Neuron (in vitro differentiated cells): ENCODE results near the gene CFAP299.
"Not testable (repeated sequence)": the region's sequence is repeated elsewhere in the genome, so short reads cannot be mapped to it uniquely, and the experiment has no call there.

Experiments used
- H2AFZ ChIP-seq: one replicate; pipeline ENCODE4 v1.6.1; 2013; ENCODE audit warnings: low read depth, mild to moderate bottlenecking, inconsistent platforms, low read length, moderate library complexity
- H3K27me3 ChIP-seq: one replicate; pipeline ENCODE4 v1.6.1; 2013; ENCODE audit warnings: low read length; ENCODE audit not compliant: insufficient read depth
- H3K36me3 ChIP-seq: one replicate; pipeline ENCODE4 v1.6.1; 2013; ENCODE audit warnings: low read length; ENCODE audit not compliant: insufficient read depth
- H3K4me1 ChIP-seq: one replicate; pipeline ENCODE4 v1.6.1; 2013; ENCODE audit warnings: low read length; ENCODE audit not compliant: insufficient read depth
- H3K4me3 ChIP-seq: 2 replicates; pipeline ENCODE4 v1.5.1; 2013; ENCODE audit warnings: mild to moderate bottlenecking, low read length, moderate library complexity
- H3K9me3 ChIP-seq: one replicate; pipeline ENCODE4 v1.6.1; 2013; ENCODE audit warnings: low read length

CFAP299 gene

GRCh38 chr4:80420638-80421037 lies 85.1 kb downstream of the CFAP299 start:
- Histone ChIP-seq H3K4me1 (no peaks in the 10 kb centered on the region), H3K4me3 (no peak overlapping the region), H3K27me3 (no peaks in the 10 kb centered on the region), H2AFZ (no peak overlapping the region), H3K36me3 (no peaks in the 10 kb centered on the region), H3K9me3 (no peaks in the 10 kb centered on the region)

- no peak overlapping the region for H2AFZ ChIP-seq
- no peaks in the 10 kb centered on the region for H3K36me3 ChIP-seq
- H3K27me3 ChIP-seq = no peaks in the 10 kb centered on the region
- no peaks in the 10 kb centered on the region for H3K9me3 ChIP-seq
- no peaks in the 10 kb centered on the region for H3K4me1 ChIP-seq
- H3K4me3 ChIP-seq = no peak overlapping the region
Measured at GRCh38 chr4:80422727-80423404, 87.3 kb downstream of the CFAP299 start.

- Histone ChIP-seq H3K4me1 (no peaks in the 10 kb centered on the region), H3K27me3 (no peaks in the 10 kb centered on the region), H3K36me3 (no peaks in the 10 kb centered on the region), H3K4me3 (no peak overlapping the region), H3K9me3 (no peaks in the 10 kb centered on the region), H2AFZ (no peak overlapping the region)
Measured at GRCh38 chr4:80423553-80424224, 88.2 kb downstream of the CFAP299 start.

GRCh38 chr4:80424225-80424581 lies 88.7 kb downstream of the CFAP299 start:
- H2AFZ ChIP-seq = no peak overlapping the region
- H3K4me1 ChIP-seq = no peaks in the 10 kb centered on the region
- no peak overlapping the region for H3K4me3 ChIP-seq
- no peaks in the 10 kb centered on the region for H3K36me3 ChIP-seq
- H3K9me3 ChIP-seq = no peaks in the 10 kb centered on the region
- no peaks in the 10 kb centered on the region for H3K27me3 ChIP-seq

GRCh38 chr4:80425124-80426100 lies 89.9 kb downstream of the CFAP299 start:
- Histone ChIP-seq H3K9me3 (no peaks in the 10 kb centered on the region), H3K36me3 (no peaks in the 10 kb centered on the region), H3K27me3 (no peaks in the 10 kb centered on the region), H2AFZ (no peak overlapping the region), H3K4me3 (no peak overlapping the region), H3K4me1 (no peaks in the 10 kb centered on the region)

GRCh38 chr4:80431203-80431965 lies 95.9 kb downstream of the CFAP299 start:
- H3K9me3 ChIP-seq = no peaks in the 10 kb centered on the region
- no peak overlapping the region for H3K4me3 ChIP-seq
- H3K36me3 ChIP-seq = no peaks in the 10 kb centered on the region
- no peaks in the 10 kb centered on the region for H3K27me3 ChIP-seq
- no peaks in the 10 kb centered on the region for H3K4me1 ChIP-seq
- H2AFZ ChIP-seq = no peak overlapping the region

GRCh38 chr4:80434238-80434637 lies 98.7 kb downstream of the CFAP299 start:
- Histone ChIP-seq H3K9me3 (no peaks in the 10 kb centered on the region), H3K36me3 (no peaks in the 10 kb centered on the region), H2AFZ (no peak overlapping the region), H3K4me3 (no peak overlapping the region), H3K27me3 (no peaks in the 10 kb centered on the region), H3K4me1 (no peaks in the 10 kb centered on the region)

- Histone ChIP-seq H2AFZ (no peak overlapping the region), H3K9me3 (no peaks in the 10 kb centered on the region), H3K36me3 (no peaks in the 10 kb centered on the region), H3K4me1 (no peaks in the 10 kb centered on the region), H3K27me3 (no peaks in the 10 kb centered on the region), H3K4me3 (no peak overlapping the region)
Measured at GRCh38 chr4:80438016-80438415, 102.5 kb downstream of the CFAP299 start.

GRCh38 chr4:80439294-80440061 lies 103.9 kb downstream of the CFAP299 start:
- not testable (repeated sequence) for H3K4me1 ChIP-seq, H3K9me3 ChIP-seq, H3K36me3 ChIP-seq, H3K27me3 ChIP-seq, H3K4me3 ChIP-seq, H2AFZ ChIP-seq

GRCh38 chr4:80446248-80446647 lies 110.7 kb downstream of the CFAP299 start:
- H3K27me3 ChIP-seq = no peaks in the 10 kb centered on the region
- H3K36me3 ChIP-seq = no peaks in the 10 kb centered on the region
- H3K4me3 ChIP-seq = no peak overlapping the region
- H3K9me3 ChIP-seq = no peaks in the 10 kb centered on the region
- no peak overlapping the region for H2AFZ ChIP-seq
- no peaks in the 10 kb centered on the region for H3K4me1 ChIP-seq

GRCh38 chr4:80446664-80447063 lies 111.1 kb downstream of the CFAP299 start:
- Histone ChIP-seq H3K4me3 (no peak overlapping the region), H3K4me1 (no peaks in the 10 kb centered on the region), H3K9me3 (no peaks in the 10 kb centered on the region), H3K27me3 (no peaks in the 10 kb centered on the region), H3K36me3 (no peaks in the 10 kb centered on the region), H2AFZ (no peak overlapping the region)

- Histone ChIP-seq H2AFZ (no peak overlapping the region), H3K4me3 (no peak overlapping the region), H3K36me3 (no peaks in the 10 kb centered on the region), H3K4me1 (no peaks in the 10 kb centered on the region), H3K27me3 (no peaks in the 10 kb centered on the region), H3K9me3 (no peaks in the 10 kb centered on the region)
Measured at GRCh38 chr4:80447493-80447892, 112.0 kb downstream of the CFAP299 start.
